Activated naive CD4-positive, alpha-beta T cell treated with anti-CD3 and anti-CD28 coated beads, Interleukin-2, amount 50 U/mL, for 16 hours (primary cell): Measurements from ENCODE around the gene RNU6-9.

Source experiments
- DNase-seq: peaks from one replicate; pipeline ENCODE4 v3.0.0-alpha.2; 2020

RNU6-9 gene

DNA sequence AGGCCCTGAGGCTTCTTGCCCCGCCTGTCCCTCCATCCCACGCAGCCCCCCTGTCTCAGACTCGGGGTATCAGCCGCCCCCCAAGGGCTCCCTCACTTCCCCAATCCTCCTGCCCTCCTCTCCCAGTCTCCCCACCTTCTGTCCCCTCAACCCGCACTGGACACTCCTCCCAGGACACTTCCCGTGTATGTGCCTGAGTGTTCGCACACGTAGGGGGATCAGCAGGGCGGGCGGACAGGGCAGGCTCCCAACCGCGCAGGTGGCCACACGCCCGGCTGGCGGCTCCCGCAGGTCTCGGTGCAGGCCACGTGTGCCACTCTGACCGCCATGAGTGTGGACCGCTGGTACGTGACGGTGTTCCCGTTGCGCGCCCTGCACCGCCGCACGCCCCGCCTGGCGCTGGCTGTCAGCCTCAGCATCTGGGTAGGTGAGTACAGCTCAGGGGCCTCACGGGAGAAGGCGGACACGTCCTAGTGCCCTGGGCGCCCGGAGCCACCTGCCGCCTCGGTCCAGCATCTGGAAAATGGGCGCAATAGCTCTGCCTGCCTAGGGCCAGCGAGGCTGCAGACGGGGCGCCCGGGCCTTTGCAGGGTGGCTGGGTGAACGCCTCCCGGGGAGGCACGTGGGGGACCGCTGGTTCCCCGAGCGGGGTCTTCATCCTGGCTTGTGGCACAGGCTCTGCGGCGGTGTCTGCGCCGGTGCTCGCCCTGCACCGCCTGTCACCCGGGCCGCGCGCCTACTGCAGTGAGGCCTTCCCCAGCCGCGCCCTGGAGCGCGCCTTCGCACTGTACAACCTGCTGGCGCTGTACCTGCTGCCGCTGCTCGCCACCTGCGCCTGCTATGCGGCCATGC is 26.1 kb downstream of the RNU6-9 start:
- DNase-seq: peak; percentile 52

DNA sequence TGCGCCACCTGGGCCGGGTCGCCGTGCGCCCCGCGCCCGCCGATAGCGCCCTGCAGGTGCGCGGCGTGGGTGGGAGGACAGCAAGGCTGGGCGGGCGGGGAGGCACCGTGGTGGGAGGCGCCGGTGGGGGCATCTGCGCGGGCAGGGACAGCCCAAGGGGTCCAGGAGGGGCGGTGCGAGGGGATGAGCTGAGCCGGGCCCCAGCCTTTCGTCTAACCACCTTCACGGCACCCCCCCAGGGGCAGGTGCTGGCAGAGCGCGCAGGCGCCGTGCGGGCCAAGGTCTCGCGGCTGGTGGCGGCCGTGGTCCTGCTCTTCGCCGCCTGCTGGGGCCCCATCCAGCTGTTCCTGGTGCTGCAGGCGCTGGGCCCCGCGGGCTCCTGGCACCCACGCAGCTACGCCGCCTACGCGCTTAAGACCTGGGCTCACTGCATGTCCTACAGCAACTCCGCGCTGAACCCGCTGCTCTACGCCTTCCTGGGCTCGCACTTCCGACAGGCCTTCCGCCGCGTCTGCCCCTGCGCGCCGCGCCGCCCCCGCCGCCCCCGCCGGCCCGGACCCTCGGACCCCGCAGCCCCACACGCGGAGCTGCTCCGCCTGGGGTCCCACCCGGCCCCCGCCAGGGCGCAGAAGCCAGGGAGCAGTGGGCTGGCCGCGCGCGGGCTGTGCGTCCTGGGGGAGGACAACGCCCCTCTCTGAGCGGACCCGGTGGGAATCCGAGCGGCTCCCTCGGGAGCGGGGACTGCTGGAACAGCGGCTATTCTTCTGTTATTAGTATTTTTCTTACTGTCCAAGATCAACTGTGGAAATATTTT is 27.0 kb downstream of the RNU6-9 start:
- DNase-seq: peak; percentile 76

DNA sequence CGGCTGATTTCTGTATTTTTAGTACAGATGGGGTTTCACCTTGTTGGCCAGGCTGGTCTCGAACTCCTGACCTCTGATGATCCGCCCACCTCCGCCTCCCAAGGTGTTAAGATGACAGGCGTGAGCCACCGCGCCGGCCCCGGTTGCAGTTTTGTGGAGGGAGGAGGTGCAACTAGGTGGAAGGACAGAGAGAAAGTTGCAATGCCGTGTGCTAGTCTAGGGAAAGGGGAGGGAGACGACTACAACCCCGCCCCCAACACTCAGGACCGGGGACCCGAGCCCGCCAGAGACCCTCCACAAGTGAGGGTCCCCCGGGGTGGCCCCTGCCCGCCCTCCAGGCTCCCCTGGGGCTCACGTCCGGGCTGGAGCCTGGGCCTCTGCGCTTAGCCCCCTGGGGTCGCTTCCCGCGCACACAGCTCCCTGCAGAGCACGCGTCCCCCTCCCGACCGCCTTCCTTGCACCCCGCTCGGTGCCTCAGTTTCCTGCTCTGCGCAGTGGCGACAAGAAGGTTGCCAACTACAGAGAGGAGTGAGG is 31.3 kb downstream of the RNU6-9 start:
- DNase-seq: peak; percentile 44

DNA sequence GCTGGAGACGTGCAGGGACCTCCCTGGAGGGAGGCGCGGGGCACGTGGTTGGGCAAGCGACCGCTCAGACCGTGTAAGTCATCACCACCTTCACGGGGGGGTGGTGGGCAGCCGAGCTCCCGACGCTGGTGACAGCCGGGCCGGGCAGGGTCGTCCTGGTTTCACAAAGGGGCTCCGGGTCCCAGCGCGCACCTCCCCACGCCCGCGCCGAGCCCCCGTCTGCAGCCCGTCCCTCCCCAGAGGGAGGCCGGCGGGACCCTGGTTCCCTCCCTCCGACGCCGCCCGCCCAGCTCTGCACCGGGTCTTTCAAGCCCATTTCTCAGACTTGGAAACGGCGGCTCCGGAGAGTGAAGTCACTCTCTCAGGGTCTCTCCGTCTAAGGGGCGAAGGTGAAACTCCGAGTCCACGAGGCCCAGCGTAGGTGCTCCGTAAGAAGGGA is 31.8 kb downstream of the RNU6-9 start:
- no peak for DNase-seq

DNA sequence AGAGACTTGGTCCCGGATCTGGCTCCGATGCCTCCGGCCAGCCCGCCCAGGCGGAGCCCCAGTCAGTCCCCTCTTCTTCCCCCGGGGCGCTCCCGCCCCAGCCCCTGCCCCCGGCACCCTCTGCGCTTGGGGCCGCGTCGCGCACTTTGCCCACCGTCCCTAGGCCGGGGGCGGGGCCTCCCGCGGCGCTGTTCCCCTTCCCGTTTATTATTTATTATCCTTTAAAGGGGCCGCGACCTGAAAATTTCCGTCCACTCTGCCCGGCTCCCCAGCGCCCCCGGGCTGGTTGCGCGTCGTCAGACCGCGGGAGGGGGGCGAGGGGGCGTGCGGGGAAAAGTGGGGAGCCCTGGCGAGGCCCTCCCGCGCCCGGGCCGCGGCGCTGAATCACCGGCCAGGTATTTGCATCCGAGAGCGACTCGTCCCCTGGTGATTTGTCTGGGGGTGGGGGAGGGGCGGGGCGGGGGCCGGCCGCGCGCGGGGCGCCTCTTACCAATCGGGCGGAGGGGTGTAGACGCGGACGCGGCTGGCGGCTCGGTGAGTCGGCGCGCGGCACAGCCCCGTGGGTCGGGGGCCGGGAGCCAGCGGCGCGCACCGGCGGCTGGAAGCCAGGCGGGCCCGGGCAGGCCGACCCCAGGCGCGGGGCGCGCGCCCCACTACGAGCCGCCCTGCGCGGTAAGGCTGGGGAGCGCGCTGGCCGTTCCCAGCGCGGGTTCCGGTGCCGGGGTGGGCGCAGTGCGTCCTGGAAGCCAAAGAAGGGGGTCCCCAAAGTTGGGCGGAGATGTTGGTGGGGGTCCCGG is 32.4 kb downstream of the RNU6-9 start, which contains the start of gene ARID3A:
Gene ARID3A, plus strand, starts transcription at position 510 of the 797 bp plus-strand sequence. CDS start 3,494 bp downstream, outside the sequence.
- DNase-seq: peak; percentile 77

DNA sequence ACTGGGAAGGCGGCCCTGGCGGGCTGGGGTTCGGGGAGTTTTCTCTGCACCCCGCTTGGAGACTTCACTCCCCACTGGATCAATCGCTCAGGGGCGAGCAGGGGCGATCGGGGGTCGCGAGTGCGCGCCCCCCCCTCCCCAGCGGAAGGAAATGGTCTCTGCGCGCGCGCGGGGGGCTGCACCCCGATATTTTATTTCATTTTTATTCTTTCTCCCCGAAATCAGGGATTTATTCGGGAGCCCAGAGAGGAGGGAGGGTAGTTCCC is 33.0 kb downstream of the RNU6-9 start:
- DNase-seq: no peak

DNA sequence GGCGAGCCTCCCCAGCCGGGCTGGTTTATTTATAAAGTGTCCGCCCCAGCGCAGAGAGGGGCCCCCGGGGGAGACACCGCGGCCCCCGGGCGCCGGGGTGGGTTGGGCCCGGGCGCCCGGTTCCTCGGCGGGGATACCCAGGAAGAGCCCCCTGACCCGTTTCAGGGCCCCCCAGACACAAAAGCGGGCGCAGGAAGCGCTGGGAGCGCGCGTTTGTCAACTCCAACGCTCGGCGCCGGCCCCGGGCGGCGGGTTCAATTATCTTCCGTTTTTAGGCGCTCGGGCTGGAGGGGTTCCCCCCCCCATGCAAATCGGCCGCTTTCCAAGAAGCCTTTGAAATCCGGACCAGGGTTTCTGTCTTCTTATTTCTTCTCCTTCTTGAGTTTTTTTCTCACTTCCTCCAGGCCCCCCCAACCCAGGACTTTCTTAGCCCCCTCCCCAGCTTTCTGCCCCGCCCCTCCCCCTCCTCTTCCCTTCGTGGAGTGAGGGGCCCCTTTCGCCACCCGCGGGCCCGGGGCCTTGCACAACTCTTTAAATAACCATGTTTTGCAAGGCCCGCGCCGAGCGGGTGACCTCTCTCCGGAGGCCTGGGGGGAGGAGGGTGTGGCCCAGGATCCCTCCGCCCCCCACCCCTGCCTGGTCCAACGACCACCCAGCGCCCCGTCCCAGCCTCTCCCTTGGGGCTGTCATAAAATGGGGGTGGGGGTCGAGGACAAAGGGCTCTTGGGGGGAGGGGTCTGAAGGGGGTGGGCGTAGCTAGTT is 33.5 kb downstream of the RNU6-9 start:
- DNase-seq: no peak

DNA sequence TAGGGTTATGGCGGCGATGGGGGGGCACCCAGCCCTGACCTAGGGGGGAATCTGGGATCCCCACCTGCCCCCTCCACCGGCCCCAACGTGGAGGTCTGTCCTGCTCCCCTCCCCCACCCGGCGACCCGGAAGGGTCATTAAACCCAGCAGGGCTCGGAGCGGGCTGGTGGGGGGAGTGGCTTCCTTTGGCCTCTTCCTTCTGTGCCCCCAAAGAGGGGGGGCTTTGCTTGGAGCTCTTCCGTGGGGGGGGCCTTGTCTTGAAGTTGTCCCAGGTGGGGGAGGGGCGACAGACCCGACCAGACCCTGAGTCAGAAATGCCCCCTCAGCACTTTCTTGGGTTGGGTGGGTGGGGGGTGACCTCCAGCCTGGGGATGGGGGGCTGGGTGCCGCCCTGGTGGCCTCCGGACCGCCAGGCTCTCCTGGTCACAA is 34.1 kb downstream of the RNU6-9 start:
- no peak for DNase-seq

DNA sequence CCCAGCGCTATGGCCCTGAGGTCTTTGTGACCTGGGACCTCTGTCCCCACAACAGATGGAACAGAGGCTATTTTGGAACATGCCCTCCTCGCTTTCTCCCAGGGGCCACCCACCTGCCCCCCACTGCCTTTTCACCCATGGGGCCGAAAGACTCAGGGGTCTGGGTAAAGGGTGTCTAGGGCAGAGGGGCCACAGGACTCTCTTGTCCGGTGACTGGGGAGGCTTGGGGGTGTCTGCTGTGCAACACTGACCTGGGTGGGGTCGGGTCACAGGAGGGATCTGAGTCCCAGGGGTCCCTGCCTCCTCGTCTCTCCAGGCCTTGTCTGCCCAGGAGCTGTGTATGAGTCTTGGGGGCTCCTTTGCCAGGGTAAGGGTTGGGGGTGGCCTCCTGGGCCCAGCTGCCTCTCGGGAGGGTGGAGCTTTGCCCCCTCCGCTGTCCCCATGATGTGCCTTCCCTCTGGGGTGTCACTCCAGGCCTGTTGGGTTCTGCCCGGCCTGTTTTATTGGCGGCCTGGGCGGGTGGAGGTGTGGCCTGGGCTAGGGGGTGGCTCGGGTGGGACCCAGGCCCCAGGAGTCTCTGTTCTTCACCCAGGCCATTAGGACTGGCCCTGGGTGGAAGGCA is 34.6 kb downstream of the RNU6-9 start:
- no peak for DNase-seq

DNA sequence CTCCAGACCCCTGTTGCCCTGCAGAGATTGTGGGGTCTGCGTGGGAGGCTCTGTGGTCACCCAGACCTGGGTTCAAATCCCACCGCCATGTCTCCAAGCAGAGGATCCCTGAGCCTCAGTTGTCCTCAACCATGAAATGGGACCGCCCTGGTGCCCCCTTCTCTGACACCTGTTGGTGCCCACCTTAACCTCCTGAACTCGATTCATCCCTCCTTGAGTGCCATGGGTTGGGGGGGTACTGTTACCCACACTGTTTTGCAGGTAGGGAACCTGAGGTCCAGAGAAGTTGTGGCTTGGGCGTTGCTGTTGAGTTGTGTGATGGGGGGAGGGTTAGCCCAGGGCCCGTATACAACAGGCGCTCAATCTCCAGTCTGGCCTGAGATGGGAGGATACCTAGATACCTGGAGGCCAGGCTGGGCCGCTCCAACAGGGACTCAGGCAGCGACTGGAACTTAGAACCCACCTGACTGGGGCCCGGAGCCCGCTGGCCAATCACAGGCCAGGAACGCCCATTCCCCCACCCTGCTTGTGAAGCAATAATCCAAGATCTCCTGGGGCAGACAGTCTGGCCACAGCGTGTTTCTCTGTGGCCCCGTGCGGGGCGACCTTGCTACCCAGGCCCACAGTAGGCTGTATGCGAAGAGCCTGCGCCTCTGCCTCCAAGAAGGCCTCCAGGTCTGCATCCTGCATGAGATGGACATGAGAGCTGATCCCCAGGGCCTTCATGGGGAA is 35.4 kb downstream of the RNU6-9 start:
- DNase-seq: no peak

DNA sequence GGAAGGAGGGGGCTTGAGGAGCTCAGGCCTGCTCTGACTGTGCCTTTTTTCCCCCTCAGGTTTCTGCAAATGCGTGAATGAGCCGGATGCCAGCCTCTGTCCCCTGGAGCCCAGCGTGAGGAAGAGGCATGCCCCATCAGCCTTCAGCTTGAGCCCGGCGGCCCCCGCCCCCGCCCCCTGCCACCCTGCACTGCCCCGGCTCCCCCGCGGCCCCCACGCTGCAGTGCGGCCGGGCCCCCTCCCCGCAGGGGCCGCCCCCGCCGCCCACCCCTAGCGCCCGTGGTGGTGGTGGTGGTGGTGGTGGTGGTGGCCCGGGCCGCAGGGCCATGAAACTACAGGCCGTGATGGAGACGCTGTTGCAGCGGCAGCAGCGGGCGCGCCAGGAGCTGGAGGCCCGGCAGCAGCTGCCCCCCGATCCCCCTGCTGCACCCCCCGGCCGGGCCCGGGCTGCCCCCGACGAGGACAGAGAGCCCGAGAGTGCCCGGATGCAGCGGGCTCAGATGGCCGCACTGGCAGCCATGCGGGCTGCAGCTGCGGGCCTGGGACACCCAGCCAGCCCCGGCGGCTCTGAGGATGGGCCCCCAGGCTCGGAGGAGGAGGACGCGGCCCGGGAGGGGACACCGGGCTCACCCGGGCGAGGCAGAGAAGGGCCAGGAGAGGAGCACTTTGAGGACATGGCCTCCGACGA is 36.1 kb downstream of the RNU6-9 start:
- DNase-seq: no peak

DNA sequence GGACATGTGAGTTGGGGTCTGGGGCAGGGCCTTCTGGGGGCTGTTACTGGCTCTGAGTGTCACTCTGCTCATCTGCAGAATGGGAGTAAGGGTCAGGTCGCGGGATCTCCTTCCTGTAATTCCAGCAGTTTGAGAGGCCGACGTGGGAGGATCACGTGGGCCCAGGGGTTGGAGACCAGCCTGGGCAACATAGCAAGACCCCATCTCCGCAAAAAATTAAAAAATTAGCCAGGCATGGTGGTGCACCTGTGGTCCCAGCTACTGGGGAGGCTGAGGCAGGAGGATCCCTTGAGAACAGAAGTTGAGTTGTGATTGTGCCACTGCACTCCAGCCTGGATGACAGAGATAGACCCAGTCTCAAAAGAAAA is 36.6 kb downstream of the RNU6-9 start:
- no peak for DNase-seq

DNA sequence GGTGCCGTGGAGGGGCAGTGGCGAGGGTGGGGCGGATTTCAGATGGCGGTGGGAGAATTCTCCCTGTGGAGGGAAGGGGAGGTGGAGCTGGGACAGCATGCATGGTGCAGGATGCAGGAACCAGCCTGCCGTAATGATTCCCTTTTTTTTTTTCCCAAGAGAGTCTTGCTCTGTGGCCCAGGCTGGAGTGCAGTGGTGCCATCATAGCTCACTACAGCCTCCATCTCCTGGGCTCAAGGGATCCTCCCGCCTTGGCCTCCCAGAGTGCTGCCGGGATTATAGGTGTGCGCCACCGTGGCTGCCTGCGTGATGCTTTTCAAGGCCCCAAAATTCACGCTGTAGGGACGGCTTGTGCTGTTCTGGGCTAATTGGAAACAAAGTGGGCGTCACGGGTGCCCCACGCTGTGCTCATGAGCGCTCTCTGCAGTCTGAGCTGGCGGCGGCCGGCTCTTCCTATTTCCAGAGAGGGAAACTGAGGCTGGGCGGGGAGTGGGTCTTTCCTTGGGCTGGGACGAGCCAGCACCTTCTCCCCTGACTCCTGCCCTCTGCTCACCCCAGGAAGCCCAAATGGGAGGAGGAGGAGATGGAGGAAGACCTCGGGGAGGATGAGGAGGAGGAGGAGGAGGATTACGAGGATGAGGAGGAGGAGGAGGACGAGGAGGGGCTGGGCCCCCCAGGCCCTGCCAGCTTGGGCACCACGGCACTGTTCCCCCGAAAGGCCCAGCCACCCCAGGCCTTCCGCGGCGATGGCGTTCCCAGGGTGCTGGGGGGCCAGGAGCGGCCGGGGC is 38.8 kb downstream of the RNU6-9 start:
- no peak for DNase-seq

DNA sequence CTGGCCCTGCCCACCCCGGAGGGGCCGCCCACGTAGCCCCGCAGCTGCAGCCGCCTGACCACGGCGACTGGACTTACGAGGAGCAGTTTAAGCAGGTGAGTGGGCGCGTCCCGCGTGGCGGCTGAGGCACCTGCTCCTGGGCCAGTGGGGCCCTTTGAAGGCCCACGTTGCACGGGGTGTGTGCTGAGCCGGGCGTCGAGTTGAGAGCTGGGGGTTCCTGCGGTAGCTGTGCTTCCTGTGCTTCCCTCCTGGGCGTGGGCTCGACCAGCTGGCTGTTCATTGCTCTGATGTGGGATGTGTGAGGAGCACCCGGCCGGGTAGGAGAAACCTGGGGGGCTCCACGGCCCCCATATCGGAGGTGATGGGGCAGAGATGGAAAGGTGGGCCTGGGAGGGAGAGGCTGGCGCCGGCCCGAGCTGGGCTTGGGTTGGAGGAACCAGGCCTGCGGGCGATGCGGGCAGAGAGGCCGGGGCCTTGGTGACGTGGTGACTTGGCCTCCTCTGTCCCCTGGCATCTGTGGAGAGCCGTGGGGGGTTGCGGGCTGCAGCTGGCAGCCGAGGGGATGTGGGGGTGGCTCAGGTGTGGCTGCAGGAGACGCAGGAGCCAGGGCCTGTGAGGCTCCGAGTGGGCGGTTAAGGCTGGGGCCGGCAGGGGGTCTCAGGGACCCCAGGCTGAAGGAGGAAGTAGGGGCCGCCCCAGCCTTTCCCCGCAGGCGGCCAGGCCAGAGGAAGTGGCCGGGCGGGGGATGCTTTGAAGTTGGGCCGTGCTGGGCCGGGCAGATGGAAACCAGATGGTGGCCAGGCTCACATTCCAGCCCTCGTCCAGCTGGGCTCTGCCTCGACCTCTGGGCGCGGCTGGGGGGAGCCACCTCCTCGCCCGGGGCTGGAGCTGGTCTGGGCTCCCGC is 39.6 kb downstream of the RNU6-9 start:
- peak; percentile 40 for DNase-seq

DNA sequence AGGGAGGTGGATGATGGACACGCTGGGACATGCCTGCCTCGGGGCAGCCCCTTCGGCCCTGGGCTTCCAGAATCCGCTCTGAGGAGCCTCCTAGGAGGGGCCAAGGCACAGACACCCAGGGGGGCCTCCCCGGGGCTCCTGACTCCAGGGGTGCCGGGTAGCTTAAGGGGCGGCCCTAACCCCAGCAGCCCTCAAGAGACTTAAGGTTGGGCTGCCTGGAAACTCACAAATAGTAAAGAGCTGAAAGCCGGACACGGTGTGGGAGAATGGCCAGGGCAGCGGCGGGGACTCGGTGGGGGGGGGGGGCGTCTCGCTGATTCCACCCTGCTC is 40.2 kb downstream of the RNU6-9 start:
- DNase-seq: no peak

DNA sequence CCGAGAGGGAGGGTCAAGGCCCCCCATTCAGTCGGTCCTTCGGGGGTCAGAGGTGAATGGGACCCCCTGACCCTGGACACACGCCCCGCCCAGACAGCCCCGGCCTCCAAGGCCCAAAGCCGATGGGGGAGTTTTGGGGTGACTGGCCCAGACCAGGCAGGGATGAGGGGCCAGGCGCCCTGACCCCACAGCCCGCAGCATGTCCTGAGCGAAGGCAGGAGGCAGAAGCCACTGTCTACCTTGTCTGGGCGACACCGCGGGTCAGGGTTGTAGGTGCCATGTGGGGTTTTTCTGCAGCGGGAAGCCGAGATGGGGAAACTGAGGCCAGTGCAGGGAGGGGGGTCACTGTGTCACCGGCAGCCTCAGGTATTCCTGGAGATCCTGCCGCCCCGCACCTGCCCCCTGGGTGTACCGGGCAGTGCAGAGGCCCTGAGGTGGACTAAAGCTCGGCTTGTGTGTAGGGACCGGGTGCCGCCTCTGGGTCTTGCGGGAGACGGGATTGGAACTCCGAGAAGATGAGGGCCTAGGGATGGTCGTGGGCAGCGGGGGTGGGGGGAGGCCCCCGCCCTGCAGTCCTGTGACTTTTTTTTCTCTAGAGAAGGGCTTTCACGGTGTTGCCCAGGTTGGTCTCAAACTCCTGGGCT is 41.0 kb downstream of the RNU6-9 start:
- no peak for DNase-seq

DNA sequence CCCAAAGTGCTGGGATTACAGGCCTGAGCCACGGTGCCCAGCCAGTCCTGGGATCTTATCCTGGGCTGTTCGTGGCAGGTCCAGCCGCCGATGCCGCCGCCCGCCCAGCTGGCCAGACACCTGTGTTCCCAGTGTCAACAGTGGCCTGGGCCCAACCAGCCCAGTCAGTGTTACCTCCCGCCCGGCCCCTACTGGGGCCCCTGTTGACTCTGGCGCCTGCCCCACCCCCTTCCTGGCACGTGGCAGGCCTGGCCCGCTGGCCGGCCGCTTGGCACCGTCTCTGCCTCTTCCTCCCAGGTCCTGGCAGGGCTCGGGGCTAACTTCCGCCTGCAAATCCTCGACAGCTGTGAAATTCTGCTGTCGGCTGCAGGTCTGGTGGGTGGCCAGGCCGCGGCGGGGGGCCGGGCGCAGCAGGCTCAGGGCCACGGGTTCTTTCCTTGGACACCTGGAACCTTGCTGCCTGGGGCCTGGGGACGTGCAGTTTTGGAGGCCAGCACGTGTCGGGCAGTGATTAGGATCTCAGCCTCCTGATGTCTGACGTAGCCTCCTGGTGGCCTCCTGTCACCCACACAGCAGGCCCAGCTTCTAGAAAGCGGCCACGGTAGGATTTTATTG is 41.7 kb downstream of the RNU6-9 start:
- DNase-seq: no peak

DNA sequence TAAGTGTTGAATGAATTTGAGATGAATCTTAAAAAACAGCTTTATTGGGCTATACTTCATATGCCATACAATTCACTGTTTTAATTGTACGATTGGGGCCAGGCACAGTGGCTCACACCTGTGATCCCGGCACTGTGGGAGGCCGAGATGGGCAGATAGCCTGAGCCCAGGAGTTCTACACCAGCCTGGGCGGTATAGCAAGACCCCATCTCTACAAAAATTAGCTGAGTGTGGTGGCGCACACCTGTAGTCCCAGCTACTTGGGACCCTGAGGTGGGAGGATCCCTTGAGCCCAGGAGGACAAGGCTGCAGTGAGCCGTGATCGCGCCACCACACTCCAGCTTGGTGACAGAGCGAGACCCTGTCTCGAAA is 42.9 kb downstream of the RNU6-9 start:
- no peak for DNase-seq
